WERI-Rb-1 (cell line): ENCODE data around the gene SIGLEC6.

Experiments used
- DNase-seq: peaks from one replicate; pipeline ENCODE4 v3.0.0-alpha.2; 2020
- H3K27ac ChIP-seq: fragments of 250-450 bp; sonication (Bioruptor Pico); 2 replicates; pipeline ENCODE4 v1.5.1; 2020; ENCODE audit warnings: mild to moderate bottlenecking, moderate library complexity
- H3K27me3 ChIP-seq: fragments of 250-450 bp; sonication (Bioruptor Pico); 2 replicates; pipeline ENCODE4 v1.5.1; 2021; ENCODE audit warnings: mild to moderate bottlenecking, low read depth, moderate library complexity; ENCODE audit not compliant: insufficient read depth, severe bottlenecking
- H3K36me3 ChIP-seq: fragments of 250-450 bp; sonication (Bioruptor Pico); 2 replicates; pipeline ENCODE4 v1.5.1; 2020; ENCODE audit warnings: mild to moderate bottlenecking, moderate library complexity
- H3K4me3 ChIP-seq: 2 replicates; pipeline ENCODE4 v1.5.1; 2011; ENCODE audit warnings: low read depth, mild to moderate bottlenecking, control low read depth, low read length
- H3K9me3 ChIP-seq: fragments of 250-450 bp; sonication (Bioruptor Pico); 2 replicates; pipeline ENCODE4 v1.5.1; 2021; ENCODE audit warnings: mild to moderate bottlenecking, moderate library complexity; ENCODE audit not compliant: severe bottlenecking
- CTCF ChIP-seq: IDR thresholded peaks from 2 replicates; pipeline ENCODE4 v1.5.1; 2011; ENCODE audit warnings: low read depth, mild to moderate bottlenecking, control low read depth, inconsistent platforms, low read length

The SIGLEC6 gene

DNA sequence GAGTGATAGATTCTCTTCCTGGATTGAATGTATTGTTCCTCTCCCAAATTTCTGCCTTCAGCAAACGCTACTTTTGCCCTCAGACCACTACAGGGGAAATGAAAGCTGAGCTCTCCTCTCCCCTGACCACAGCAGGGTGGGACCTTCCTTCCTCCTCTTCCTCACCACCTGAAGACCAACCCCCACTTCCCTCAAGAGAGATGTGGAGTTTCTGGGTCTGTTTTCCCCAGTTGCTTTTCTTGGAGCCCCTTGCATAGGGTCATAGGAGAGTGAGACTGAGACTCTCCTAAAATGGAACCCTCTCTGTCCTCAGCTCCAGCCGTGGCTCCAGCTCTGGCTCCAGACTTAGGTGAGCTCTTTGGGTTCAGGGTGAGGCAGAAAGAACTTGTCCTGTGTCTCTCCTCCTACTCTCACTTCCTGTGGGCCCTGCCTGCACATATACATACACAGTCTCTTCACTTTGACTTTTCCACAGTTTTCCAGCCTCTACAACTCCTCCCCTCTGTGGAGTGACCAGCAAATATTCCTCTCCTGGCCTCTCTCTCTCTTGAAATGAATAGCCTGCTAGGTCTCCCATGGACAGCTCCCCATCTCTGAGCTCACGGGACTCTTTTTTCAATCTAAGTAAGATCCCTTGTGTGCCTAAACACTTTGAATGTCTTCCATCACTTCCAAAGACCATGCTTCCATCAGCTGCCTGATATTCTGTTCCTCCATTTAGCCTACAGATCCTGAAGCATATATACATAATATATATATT, 20.4 kb upstream of the SIGLEC6 start:
- no peak for TF ChIP-seq CTCF
- DNase-seq = no peak
- Histone ChIP-seq H3K27me3 (peaks cover 87% of the 10 kb centered on the region), H3K36me3 (no peaks in the 10 kb centered on the region), H3K27ac (no peak overlapping the region), H3K9me3 (peaks cover 5% of the 10 kb centered on the region), H3K4me3 (no peak overlapping the region)

DNA sequence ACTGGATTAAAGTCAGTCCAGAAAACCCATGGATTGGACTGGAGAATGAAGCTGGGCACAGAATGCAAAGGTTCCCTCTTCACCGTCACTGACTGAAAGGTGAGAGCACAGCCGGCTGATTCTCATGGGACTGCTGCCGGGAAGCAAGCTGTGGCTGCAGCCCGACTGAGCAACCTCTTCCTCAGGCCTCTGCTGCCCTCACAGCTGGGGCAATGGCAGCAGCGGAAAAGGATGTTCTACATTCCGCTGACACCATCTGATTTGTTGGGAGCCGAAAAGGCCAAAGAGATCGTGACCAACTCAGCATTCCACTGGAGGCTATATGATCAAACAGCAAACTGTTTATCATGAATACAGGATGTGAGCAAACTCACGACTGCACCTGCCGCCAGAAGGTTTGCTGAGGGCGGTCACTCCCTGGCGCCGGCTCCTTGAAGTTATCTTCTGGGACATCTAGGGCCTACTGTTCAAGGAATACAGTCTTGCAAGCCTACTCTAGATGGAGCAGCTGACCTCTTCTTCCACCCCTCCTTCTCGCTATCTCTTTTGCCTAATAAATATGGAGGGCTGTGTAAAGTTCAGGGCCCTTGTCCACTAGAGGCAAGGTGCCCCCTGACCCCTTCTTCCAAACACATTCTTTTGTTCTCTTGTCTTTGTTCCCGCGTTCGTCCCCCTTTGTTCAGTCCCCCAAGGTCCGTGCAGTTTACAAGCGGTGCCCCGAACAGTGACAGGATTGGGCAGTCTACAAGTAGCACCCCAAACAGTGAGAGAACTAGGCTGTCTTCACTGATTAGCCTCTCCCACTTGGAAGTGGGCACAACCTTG, 19.6 kb upstream of the SIGLEC6 start:
- DNase-seq = no peak
- Histone ChIP-seq H3K36me3 (no peaks in the 10 kb centered on the region), H3K27ac (no peak overlapping the region), H3K9me3 (peaks cover 5% of the 10 kb centered on the region), H3K27me3 (peaks cover 90% of the 10 kb centered on the region), H3K4me3 (no peak overlapping the region)
- no peak for TF ChIP-seq CTCF

DNA sequence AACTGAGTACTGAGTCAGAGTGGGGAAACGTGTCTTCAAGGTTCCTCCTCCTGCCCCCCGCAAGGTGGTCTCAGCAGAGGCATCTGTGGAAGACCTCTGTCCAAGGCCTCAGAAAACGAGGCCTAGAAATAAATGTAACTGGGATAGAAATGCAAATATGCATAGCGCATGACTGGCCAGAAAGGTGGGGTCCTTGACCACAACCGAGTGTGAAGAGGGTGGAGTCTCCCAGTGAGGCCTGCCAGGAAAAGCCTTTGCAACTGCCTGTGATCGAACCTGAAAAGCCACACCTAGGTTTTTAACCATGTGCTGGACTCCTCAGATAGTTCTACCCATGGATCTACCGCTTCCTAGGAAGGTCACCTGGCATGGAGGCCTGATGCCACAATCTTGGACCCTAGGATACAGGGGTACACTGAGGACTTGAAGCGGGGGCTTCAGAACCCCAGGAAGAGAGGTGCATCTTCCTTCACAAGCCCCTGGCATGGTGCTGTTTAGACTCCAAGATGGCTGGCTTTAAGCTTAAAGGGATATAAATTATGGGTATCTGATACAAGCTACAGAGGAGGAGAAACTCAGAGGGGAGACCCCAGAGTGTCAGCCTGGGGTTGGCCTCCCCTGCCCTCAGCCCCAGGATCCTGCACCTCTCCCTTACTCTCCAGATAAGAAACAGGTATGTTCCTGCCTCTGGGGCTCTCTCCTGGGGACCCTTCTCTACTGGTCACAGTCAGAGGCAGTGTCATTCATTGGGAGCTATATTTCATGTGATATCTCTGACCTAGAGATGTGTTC, 18.3 kb upstream of the SIGLEC6 start:
- no peak for DNase-seq
- no peaks in the 10 kb centered on the region for H3K36me3 ChIP-seq
- no peaks in the 10 kb centered on the region for H3K9me3 ChIP-seq
- no peak for TF ChIP-seq CTCF
- H3K4me3 ChIP-seq = no peak overlapping the region
- peaks cover 89% of the 10 kb centered on the region for H3K27me3 ChIP-seq
- no peak overlapping the region for H3K27ac ChIP-seq

GRCh38 chr19:51548891-51549305, 17.4 kb upstream of the SIGLEC6 start:
- DNase-seq = no peak
- Histone ChIP-seq H3K27ac (no peak overlapping the region), H3K9me3 (no peaks in the 10 kb centered on the region), H3K36me3 (no peaks in the 10 kb centered on the region), H3K27me3 (peaks cover 89% of the 10 kb centered on the region), H3K4me3 (no peak overlapping the region)
- TF ChIP-seq CTCF = no peak

- Histone ChIP-seq H3K27me3 (peaks cover 89% of the 10 kb centered on the region), H3K27ac (no peak overlapping the region), H3K4me3 (no peak overlapping the region), H3K36me3 (no peaks in the 10 kb centered on the region), H3K9me3 (no peaks in the 10 kb centered on the region)
- no peak for TF ChIP-seq CTCF
- no peak for DNase-seq
Measured at GRCh38 chr19:51548213-51548651, 16.8 kb upstream of the SIGLEC6 start.
